HCT116 (cell line): ENCODE measurements around the gene GPR108. TPM values are rescaled to one million over a fixed set of nuclear protein-coding genes. Genes with fewer than 3 reads are reported as not detected.

Source experiments
- ATAC-seq: fragments of 200-7000 bp; cut with Tn5 transposase; 2 replicates; pipeline ENCODE4 v1.9.1; 2020; ENCODE audit warnings: mild to moderate bottlenecking, moderate library complexity
- BruUV-seq: library from RNA; stranded (reverse); fragments of 400-500 nt; replicated peaks from 2 replicates; lab custom pipeline; 2021; lab: Mats Ljungman, UMichigan
- CTCF ChIA-PET: fragments of 300-600 bp; sonication (Branson Sonifier 250); formaldehyde crosslinking; loops from one replicate; lab custom pipeline; 2021; ENCODE audit warnings: antibody characterized with exemption; lab: Charles Lee
- POLR2A ChIA-PET: fragments of 300-600, 350-600 bp; sonication (Branson Sonifier 250); formaldehyde crosslinking; loops from one replicate; lab custom pipeline; 2021; ENCODE audit warnings: antibody characterized with exemption; lab: Charles Lee
- RAD21 ChIA-PET, 2 experiments: fragments of 300-600 bp; sonication (Branson Sonifier 250); formaldehyde crosslinking; loops; one replicate each; lab custom pipeline; 2023; ENCODE audit warnings: low total read pairs in 2 of 2; ENCODE audit not compliant: uncharacterized antibody in 2 of 2, unreplicated experiment in 2 of 2, low non-redundant PET in 1 of 2; lab: Charles Lee
- DNase-seq: peaks from one replicate; pipeline ENCODE4 v3.0.0-alpha.2; 2010; ENCODE audit warnings: low read depth, low spot score
- H2AFZ ChIP-seq: fragments of 200-600 bp; shearing (Covaris generic), sonication (generic); 2 replicates; pipeline ENCODE4 v1.6.1; 2017; ENCODE audit warnings: low read depth, mixed run types, mixed read lengths, antibody characterized with exemption, low read length; ENCODE audit not compliant: poor library complexity, severe bottlenecking
- H3K27ac ChIP-seq: 2 replicates; pipeline ENCODE4 v1.5.1; 2012; ENCODE audit warnings: low read depth, low read length
- H3K27me3 ChIP-seq: fragments of 200-600 bp; sonication (generic); 2 replicates; pipeline ENCODE4 v1.6.1; 2016; ENCODE audit warnings: mixed run types, low read length, mixed read lengths; ENCODE audit not compliant: insufficient read depth
- H3K36me3 ChIP-seq, 2 experiments: fragments of 200-500 bp in 1 of 2; fragments of 200-600 bp in 1 of 2; sonication (Bioruptor generic) in 1 of 2; sonication (generic) in 1 of 2; 2 replicates each; pipeline versions ENCODE4 v1.5.1 to v1.6.1; 2014 to 2016; ENCODE audit warnings: low read length in 2 of 2, inconsistent platforms in 1 of 2, mixed read lengths in 1 of 2, mixed run types in 1 of 2; ENCODE audit not compliant: insufficient read depth in 2 of 2, control insufficient read depth in 1 of 2
- H3K4me1 ChIP-seq, 2 experiments: fragments of 200-600 bp in 1 of 2; sonication (generic) in 1 of 2; 2 replicates each; pipeline versions ENCODE4 v1.5.1 to v1.6.1; 2012 to 2017; ENCODE audit warnings: low read length in 2 of 2, inconsistent platforms in 1 of 2, mild to moderate bottlenecking in 1 of 2, mixed read lengths in 1 of 2, mixed run types in 1 of 2, moderate library complexity in 1 of 2; ENCODE audit not compliant: insufficient read depth in 2 of 2, control insufficient read depth in 1 of 2
- H3K4me2 ChIP-seq: fragments of 200-600 bp; sonication (generic); 2 replicates; pipeline ENCODE4 v1.6.1; 2017; ENCODE audit warnings: mixed run types, low read length, mixed read lengths
- H3K4me3 ChIP-seq, 2 experiments: fragments of 200-600 bp in 1 of 2; sonication (generic) in 1 of 2; replicated peaks in 1 of 2; 2 replicates each; pipeline ENCODE4 v1.5.1; 2011 to 2016; ENCODE audit warnings: low read length in 2 of 2, control low read depth in 1 of 2, low read depth in 1 of 2, mild to moderate bottlenecking in 1 of 2, mixed read lengths in 1 of 2, mixed run types in 1 of 2
- H3K79me2 ChIP-seq: fragments of 200-600 bp; sonication (generic); 2 replicates; pipeline ENCODE4 v1.6.1; 2017; ENCODE audit warnings: mild to moderate bottlenecking, mixed run types, low read length, moderate library complexity, mixed read lengths; ENCODE audit not compliant: insufficient read depth
- H3K9ac ChIP-seq: fragments of 200-600 bp; sonication (generic); 2 replicates; pipeline ENCODE4 v1.6.1; 2016; ENCODE audit warnings: low read length, mixed read lengths
- H3K9me2 ChIP-seq: fragments of 200-600 bp; sonication (generic), shearing (Covaris generic); 2 replicates; pipeline ENCODE4 v1.6.1; 2017; ENCODE audit warnings: mixed run types, mild to moderate bottlenecking, moderate library complexity; ENCODE audit not compliant: insufficient read depth
- H3K9me3 ChIP-seq, 2 experiments: fragments of 200-500 bp in 1 of 2; fragments of 200-600 bp in 1 of 2; sonication (Bioruptor generic) in 1 of 2; sonication (generic) in 1 of 2; 2 replicates each; pipeline ENCODE4 v1.6.1; 2014 to 2017; ENCODE audit warnings: low read length in 2 of 2, mixed read lengths in 2 of 2, inconsistent platforms in 1 of 2, low read depth in 1 of 2, mild to moderate bottlenecking in 1 of 2, mixed run types in 1 of 2, moderate library complexity in 1 of 2; ENCODE audit not compliant: control insufficient read depth in 1 of 2, insufficient read depth in 1 of 2
- H4K20me1 ChIP-seq: fragments of 200-600 bp; sonication (generic), shearing (Covaris generic); 2 replicates; pipeline ENCODE4 v1.6.1; 2017; ENCODE audit warnings: mixed run types, mild to moderate bottlenecking, moderate library complexity; ENCODE audit not compliant: insufficient read depth
- CTCF ChIP-seq, 3 experiments: fragments of 200-600 bp in 1 of 3; sonication (generic) in 1 of 3; IDR thresholded peaks in 2 of 3; conservative IDR thresholded peaks in 1 of 3; 2 replicates each; pipeline ENCODE4 v1.5.1; 2012 to 2017; ENCODE audit warnings: low read depth in 2 of 3, low read length in 2 of 3, antibody characterized with exemption in 1 of 3, borderline replicate concordance in 1 of 3, control low read depth in 1 of 3, mild to moderate bottlenecking in 1 of 3, mixed read lengths in 1 of 3, mixed run types in 1 of 3, moderate library complexity in 1 of 3; ENCODE audit not compliant: insufficient read depth in 1 of 3
- EZH2 ChIP-seq: fragments of 200-600 bp; sonication (generic); IDR thresholded peaks from 2 replicates; pipeline ENCODE4 v1.6.1; 2017; ENCODE audit warnings: antibody characterized with exemption, mixed run types
- TCF7L2 ChIP-seq: IDR thresholded peaks from 2 replicates; pipeline ENCODE4 v1.7.0; 2011; ENCODE audit warnings: borderline replicate concordance, inconsistent platforms; ENCODE audit not compliant: insufficient read depth, insufficient read length; ENCODE audit errors: extremely low read depth
- intact Hi-C: fragments of 100-400 bp; cut with micrococcal nuclease; formaldehyde crosslinking; loops from 2 replicates; pipeline ENCODE4 v1.10.0; 2022
- total RNA-seq: library from RNA; stranded (reverse); gene quantifications from one replicate; pipeline ENCODE4 v1.2.1, GENCODE V29; 2021; ENCODE audit not compliant: unreplicated experiment

The GPR108 gene
- total RNA-seq, 1 experiment from 2014 or later: 75.0 TPM

GRCh38 chr19:6733338-6734095, 3.9 kb downstream of the GPR108 start:
- peaks cover 17% of the 10 kb centered on the region for H3K79me2 ChIP-seq
- no peaks in the 10 kb centered on the region for H4K20me1 ChIP-seq
- H2AFZ ChIP-seq: no peak overlapping the region
- DNase-seq (no peak), ATAC-seq (no peak)
- no TSS peak for BruUV-seq
- H3K9ac ChIP-seq: no peak overlapping the region
- TF ChIP-seq CTCF (IDR thresholded peaks at IDR 0.05 in 2 of 3, conservative IDR thresholded peaks at IDR 0.05 in 1 of 3; ENCODE audit: borderline replicate concordance in 1 of 3, insufficient read depth in 1 of 3, low read depth in 2 of 3, low read length in 2 of 3) (peak in 2 of 3 experiments; percentile 60 to 69; a peak in 4 of 6 replicates), EZH2 (no peak)
- ChIA-PET RAD21 (no interaction called here), POLR2A (no interaction called here), CTCF (interaction anchor here (0.6 to 1.2 kb wide), 2 partner anchors 18 to 130 kb away, joined by 3 to 6 read pairs; no protein-coding TSS in a partner anchor)
- intact Hi-C loops: no loop called here
- no peaks in the 10 kb centered on the region for H3K9me2 ChIP-seq
- H3K9me3 ChIP-seq: no peaks in the 10 kb centered on the region
- H3K4me2 ChIP-seq: no peak overlapping the region
- H3K36me3 ChIP-seq: no peaks in the 10 kb centered on the region; a peak in 2 of 4 replicates
- no peaks in the 10 kb centered on the region for H3K27me3 ChIP-seq
- H3K4me3 ChIP-seq: no peak overlapping the region
- no peak overlapping the region for H3K27ac ChIP-seq
- H3K4me1 ChIP-seq: peaks cover 18 to 33% of the 10 kb centered on the region in 2 experiments

GRCh38 chr19:6732803-6733337, 4.5 kb downstream of the GPR108 start:
- no peaks in the 10 kb centered on the region for H4K20me1 ChIP-seq
- BruUV-seq: no TSS peak
- no peak overlapping the region for H3K4me3 ChIP-seq
- ATAC-seq (no peak), DNase-seq (no peak)
- no peaks in the 10 kb centered on the region for H3K27me3 ChIP-seq
- intact Hi-C loops: no loop called here
- peaks cover 17% of the 10 kb centered on the region for H3K79me2 ChIP-seq
- H3K4me2 ChIP-seq: no peak overlapping the region
- H3K36me3 ChIP-seq: no peaks in the 10 kb centered on the region; a peak in 2 of 4 replicates
- H3K9me2 ChIP-seq: no peaks in the 10 kb centered on the region
- H3K9ac ChIP-seq: no peak overlapping the region
- peaks cover 12 to 27% of the 10 kb centered on the region in 2 experiments for H3K4me1 ChIP-seq
- ChIA-PET RAD21 (no interaction called here), POLR2A (no interaction called here), CTCF (interaction anchor here (0.6 to 1.2 kb wide), 2 partner anchors 17 to 131 kb away, joined by 3 to 6 read pairs; no protein-coding TSS in a partner anchor)
- H2AFZ ChIP-seq: no peak overlapping the region
- H3K9me3 ChIP-seq: no peaks in the 10 kb centered on the region
- no peak overlapping the region for H3K27ac ChIP-seq
- no peak for TF ChIP-seq TCF7L2
